ENCODE measurements around the gene PIGW.

GRCh38 chr17:36524428-36524876, 10.3 kb upstream of the PIGW start:
- TF ChIP-seq EZH2 (optimal IDR thresholded peaks at IDR 0.05; ENCODE audit: low read depth, low read length) (no peak), CTCF (IDR thresholded peaks at IDR 0.05; ENCODE audit: low read length) (no peak), EZH2phosphoT487 (IDR thresholded peaks at IDR 0.05; ENCODE audit: low read length) (no peak)
